Neural progenitor cell (in vitro differentiated cells): ENCODE data around the gene CYTH3. TPM values are rescaled to one million over a fixed set of nuclear protein-coding genes. Genes with fewer than 3 reads are reported as not detected.

Source experiments
- DNase-seq: peaks from one replicate; pipeline ENCODE4 v3.0.0-alpha.2; 2016; ENCODE audit warnings: low spot score
- H2AFZ ChIP-seq: fragments of 200-600 bp; sonication (generic); replicated peaks from 2 replicates; pipeline ENCODE4 v1.6.1; 2016; ENCODE audit warnings: antibody characterized with exemption
- H3F3A ChIP-seq: fragments of 200-600 bp; sonication (generic); 2 replicates; pipeline ENCODE4 v1.6.1; 2016; ENCODE audit warnings: antibody characterized with exemption, low read depth
- H3K27ac ChIP-seq: fragments of 200-600 bp; sonication (generic); 2 replicates; pipeline ENCODE4 v1.5.1; 2016; ENCODE audit warnings: mild to moderate bottlenecking
- H3K27me3 ChIP-seq: fragments of 200-600 bp; sonication (generic); 2 replicates; pipeline ENCODE4 v1.6.1; 2016; ENCODE audit warnings: mild to moderate bottlenecking, moderate library complexity
- H3K36me3 ChIP-seq: fragments of 200-600 bp; sonication (generic); 2 replicates; pipeline ENCODE4 v1.5.1; 2016
- H3K4me1 ChIP-seq: fragments of 200-600 bp; sonication (generic); 2 replicates; pipeline ENCODE4 v1.6.1; 2016; ENCODE audit warnings: mixed run types
- H3K4me2 ChIP-seq: fragments of 200-600 bp; sonication (generic); 2 replicates; pipeline ENCODE4 v1.6.1; 2016
- H3K4me3 ChIP-seq: fragments of 200-600 bp; sonication (generic); 2 replicates; pipeline ENCODE4 v1.5.1; 2016
- H3K79me2 ChIP-seq: fragments of 200-600 bp; sonication (generic); 2 replicates; pipeline ENCODE4 v1.6.1; 2016; ENCODE audit warnings: low read depth
- H3K9ac ChIP-seq: fragments of 200-600 bp; sonication (generic); 2 replicates; pipeline ENCODE4 v1.6.1; 2016
- H3K9me3 ChIP-seq: fragments of 200-600 bp; sonication (generic); 2 replicates; pipeline ENCODE4 v1.5.1; 2016; ENCODE audit warnings: low read depth
- H4K20me1 ChIP-seq: fragments of 200-600 bp; sonication (generic); 2 replicates; pipeline ENCODE4 v1.6.1; 2016; ENCODE audit warnings: low read depth
- H3K27ac Mint-ChIP-seq: 3 replicates; pipeline ENCODE4 v1.8.0; 2021; ENCODE audit warnings: mixed read lengths
- H3K27me3 Mint-ChIP-seq: 2 replicates; pipeline ENCODE4 v1.8.0; 2022; ENCODE audit warnings: low read depth, mild to moderate bottlenecking, inconsistent platforms, moderate library complexity, mixed read lengths; ENCODE audit not compliant: insufficient read depth
- H3K36me3 Mint-ChIP-seq: 3 replicates; pipeline ENCODE4 v1.8.0; 2021; ENCODE audit warnings: mixed read lengths
- H3K4me1 Mint-ChIP-seq: 3 replicates; pipeline ENCODE4 v1.8.0; 2021; ENCODE audit warnings: mixed read lengths
- H3K4me3 Mint-ChIP-seq: 3 replicates; pipeline ENCODE4 v1.8.0; 2021; ENCODE audit warnings: mild to moderate bottlenecking, moderate library complexity, mixed read lengths
- H3K9me3 Mint-ChIP-seq: 3 replicates; pipeline ENCODE4 v1.8.0; 2020; ENCODE audit warnings: mixed read lengths
- EZH2 ChIP-seq: fragments of 200-600 bp; sonication (generic); IDR thresholded peaks from 2 replicates; pipeline ENCODE4 v1.6.1; 2017; ENCODE audit warnings: antibody characterized with exemption, mild to moderate bottlenecking, moderate library complexity
- EZH2phosphoT487 ChIP-seq: fragments of 200-600 bp; sonication (generic); IDR thresholded peaks from 2 replicates; pipeline ENCODE4 v1.6.1; 2017; ENCODE audit warnings: antibody characterized with exemption
- total RNA-seq: library from RNA; depleted of rRNA; stranded (reverse); fragments of >200 nt; gene quantifications from 2 replicates; pipeline ENCODE4 v1.2.3, GENCODE V29; 2015; ENCODE audit warnings: low replicate concordance
- TF ChIP-seq, protein P1 (sequence below): fragments of 200-600 bp; sonication (generic); IDR thresholded peaks from 2 replicates; pipeline ENCODE4 v1.5.1; 2017; ENCODE audit warnings: antibody characterized with exemption, mild to moderate bottlenecking

CYTH3 gene
- total RNA-seq, 1 donor from 2014 or later: 10.9 TPM

DNA sequence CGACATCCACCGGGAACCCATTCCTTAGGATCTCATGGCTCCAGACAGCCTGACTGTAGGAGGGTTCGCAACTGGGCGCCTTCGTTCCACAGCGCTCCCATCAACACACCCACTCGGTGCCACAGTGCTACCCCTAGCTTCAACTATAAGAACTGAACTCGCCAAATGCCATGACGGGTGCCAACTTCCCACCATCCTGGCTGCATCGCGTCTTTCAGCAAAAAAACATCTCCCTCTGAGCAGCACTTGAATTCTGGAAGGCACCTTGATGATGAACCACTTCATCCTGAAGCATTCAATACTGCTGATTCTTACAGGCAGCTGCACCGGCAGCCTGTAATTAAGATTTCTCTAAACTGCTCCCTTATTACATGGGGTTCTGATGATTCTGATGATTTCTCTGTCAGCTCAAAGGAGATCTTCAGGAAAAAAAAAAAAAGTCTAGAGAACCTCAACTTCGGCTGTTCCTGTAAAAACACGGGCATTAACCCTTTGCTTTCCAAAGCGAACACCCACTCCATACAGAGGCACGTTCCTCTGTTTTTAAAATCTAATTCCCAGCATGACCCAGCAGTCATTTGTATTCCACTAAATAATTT is 1.3 kb downstream of the CYTH3 start:
- TF ChIP-seq, protein P1, sequence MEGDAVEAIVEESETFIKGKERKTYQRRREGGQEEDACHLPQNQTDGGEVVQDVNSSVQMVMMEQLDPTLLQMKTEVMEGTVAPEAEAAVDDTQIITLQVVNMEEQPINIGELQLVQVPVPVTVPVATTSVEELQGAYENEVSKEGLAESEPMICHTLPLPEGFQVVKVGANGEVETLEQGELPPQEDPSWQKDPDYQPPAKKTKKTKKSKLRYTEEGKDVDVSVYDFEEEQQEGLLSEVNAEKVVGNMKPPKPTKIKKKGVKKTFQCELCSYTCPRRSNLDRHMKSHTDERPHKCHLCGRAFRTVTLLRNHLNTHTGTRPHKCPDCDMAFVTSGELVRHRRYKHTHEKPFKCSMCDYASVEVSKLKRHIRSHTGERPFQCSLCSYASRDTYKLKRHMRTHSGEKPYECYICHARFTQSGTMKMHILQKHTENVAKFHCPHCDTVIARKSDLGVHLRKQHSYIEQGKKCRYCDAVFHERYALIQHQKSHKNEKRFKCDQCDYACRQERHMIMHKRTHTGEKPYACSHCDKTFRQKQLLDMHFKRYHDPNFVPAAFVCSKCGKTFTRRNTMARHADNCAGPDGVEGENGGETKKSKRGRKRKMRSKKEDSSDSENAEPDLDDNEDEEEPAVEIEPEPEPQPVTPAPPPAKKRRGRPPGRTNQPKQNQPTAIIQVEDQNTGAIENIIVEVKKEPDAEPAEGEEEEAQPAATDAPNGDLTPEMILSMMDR: no peak
- no peak for TF ChIP-seq EZH2
- TF ChIP-seq EZH2phosphoT487: no peak
- H3K4me3 Mint-ChIP-seq: peak overlapping the region; percentile 97
- no peaks in the 10 kb centered on the region for H3K9me3 ChIP-seq
- peak; percentile 51 for DNase-seq
- no peaks in the 10 kb centered on the region for H3K9me3 Mint-ChIP-seq
- H3K79me2 ChIP-seq: peaks cover 48% of the 10 kb centered on the region
- peak overlapping the region; percentile 69 for H3K9ac ChIP-seq
- peak overlapping the region; percentile 97 for H3K4me2 ChIP-seq
- no peaks in the 10 kb centered on the region for H3K36me3 Mint-ChIP-seq
- H2AFZ ChIP-seq: no peak overlapping the region
- peak overlapping the region; percentile 97 for H3K4me3 ChIP-seq
- no peaks in the 10 kb centered on the region for H3K36me3 ChIP-seq
- peaks cover 19% of the 10 kb centered on the region for H3K4me1 Mint-ChIP-seq
- H3K27ac Mint-ChIP-seq: no peak overlapping the region
- H3K4me1 ChIP-seq: peaks cover 10% of the 10 kb centered on the region
- H3K27me3 ChIP-seq: peaks cover 27% of the 10 kb centered on the region
- peaks cover 8% of the 10 kb centered on the region for H3F3A ChIP-seq
- H3K27me3 Mint-ChIP-seq: peaks cover 4% of the 10 kb centered on the region
- no peak overlapping the region for H3K27ac ChIP-seq
- H4K20me1 ChIP-seq: peaks cover 29% of the 10 kb centered on the region

DNA sequence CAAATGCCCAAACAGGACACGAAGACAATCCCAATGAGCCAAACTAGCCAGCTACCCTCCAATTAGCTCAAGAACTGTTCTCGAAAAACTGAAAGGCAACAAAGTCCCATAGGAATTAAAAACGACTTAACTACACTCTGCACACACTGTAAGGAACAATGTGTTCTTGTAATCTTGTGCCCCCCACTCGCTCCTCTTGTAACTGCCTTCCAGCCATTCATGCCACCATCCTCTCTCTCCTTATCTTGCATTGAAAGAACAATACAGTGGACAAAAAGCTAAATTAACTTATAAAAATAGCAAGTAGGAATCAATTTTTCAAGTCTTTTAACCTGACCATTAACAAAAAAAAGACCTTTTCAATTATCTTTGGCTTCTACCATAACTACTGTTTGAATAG is 2.9 kb downstream of the CYTH3 start:
- H3K4me1 Mint-ChIP-seq: peaks cover 19% of the 10 kb centered on the region

DNA sequence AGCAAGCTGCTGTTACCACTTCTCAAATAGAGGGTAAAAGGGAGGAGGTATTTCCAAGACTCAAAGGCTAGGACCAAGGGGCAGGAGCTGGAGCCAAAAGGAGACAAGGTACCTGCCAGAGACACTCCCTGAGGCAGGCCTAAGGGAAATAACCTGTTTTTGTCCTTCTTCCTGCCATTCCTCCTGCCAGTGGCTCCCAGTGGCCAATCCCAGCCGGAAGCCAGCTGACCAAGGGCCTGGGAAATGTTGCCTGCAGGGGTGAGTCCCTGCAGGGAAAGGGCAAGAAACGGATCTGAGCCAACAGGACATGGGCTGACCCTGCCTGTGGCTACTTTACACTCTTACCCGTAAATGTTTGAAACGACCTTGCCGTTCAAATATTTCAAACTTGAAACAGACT is 3.5 kb downstream of the CYTH3 start:
- peaks cover 26% of the 10 kb centered on the region for H3K27me3 ChIP-seq
- no peaks in the 10 kb centered on the region for H3K36me3 ChIP-seq
- no peak overlapping the region for H3K9ac ChIP-seq
- no peak overlapping the region for H3K27ac ChIP-seq
- no peak overlapping the region for H3K4me3 ChIP-seq
- H3K4me1 ChIP-seq: peaks cover 10% of the 10 kb centered on the region
- no peak overlapping the region for H2AFZ ChIP-seq
- DNase-seq: no peak
- Mint-ChIP-seq H3K36me3 (no peaks in the 10 kb centered on the region), H3K27me3 (peaks cover 4% of the 10 kb centered on the region), H3K4me1 (peaks cover 19% of the 10 kb centered on the region), H3K9me3 (no peaks in the 10 kb centered on the region), H3K27ac (no peak overlapping the region), H3K4me3 (no peak overlapping the region)
- no peaks in the 10 kb centered on the region for H3K9me3 ChIP-seq
- no peak overlapping the region for H3K4me2 ChIP-seq
- TF ChIP-seq EZH2 (no peak), EZH2phosphoT487 (no peak)
- TF ChIP-seq, protein P1: no peak
- peaks cover 29% of the 10 kb centered on the region for H4K20me1 ChIP-seq
- peaks cover 58% of the 10 kb centered on the region for H3K79me2 ChIP-seq
- peaks cover 8% of the 10 kb centered on the region for H3F3A ChIP-seq

More for the DNA sequence above, 2.9 kb downstream of the CYTH3 start:
- Histone ChIP-seq H3K27me3 (peaks cover 27% of the 10 kb centered on the region), H3K9ac (no peak overlapping the region), H3K4me3 (no peak overlapping the region), H3K9me3 (no peaks in the 10 kb centered on the region), H3K27ac (no peak overlapping the region), H3K36me3 (no peaks in the 10 kb centered on the region), H2AFZ (no peak overlapping the region), H3K4me1 (peaks cover 10% of the 10 kb centered on the region), H4K20me1 (peaks cover 29% of the 10 kb centered on the region), H3K4me2 (no peak overlapping the region), H3F3A (peaks cover 8% of the 10 kb centered on the region), H3K79me2 (peaks cover 54% of the 10 kb centered on the region)
- Mint-ChIP-seq H3K4me3 (no peak overlapping the region), H3K36me3 (no peaks in the 10 kb centered on the region), H3K27me3 (peaks cover 4% of the 10 kb centered on the region), H3K27ac (no peak overlapping the region), H3K9me3 (no peaks in the 10 kb centered on the region)
- TF ChIP-seq, protein P1: no peak
- TF ChIP-seq EZH2phosphoT487: no peak
- no peak for TF ChIP-seq EZH2
- no peak for DNase-seq
